ENCODE data around the gene GPR101.
"Not testable (repeated sequence)": the region's sequence is repeated elsewhere in the genome, so short reads cannot be mapped to it uniquely, and the experiment has no call there.

The GPR101 gene

GRCh38 chrX:137040113-137040794 lies 6.5 kb upstream of the GPR101 start:
- Mint-ChIP-seq H3K4me3 (no peak overlapping the region), H3K9me3 (no peaks in the 10 kb centered on the region), H3K36me3 (ENCODE audit: insufficient read depth) (peaks cover 1% of the 10 kb centered on the region), H3K27ac (ENCODE audit: low read depth) (no peak overlapping the region), H3K27me3 (peaks cover 16% of the 10 kb centered on the region), H3K4me1 (no peaks in the 10 kb centered on the region)
- DNase-seq (ENCODE audit: low spot score in 2 of 2) = no peak
- ATAC-seq (replicated peaks; ENCODE audit: extremely low read depth, poor library complexity, severe bottlenecking) = no peak

- H3K4me1 Mint-ChIP-seq = peaks cover 7% of the 10 kb centered on the region
- H3K27me3 Mint-ChIP-seq = peaks cover 28% of the 10 kb centered on the region
- H3K9me3 Mint-ChIP-seq = no peaks in the 10 kb centered on the region
- H3K27ac Mint-ChIP-seq (ENCODE audit: low read depth) = no peak overlapping the region
- peak overlapping the region; percentile 51 for H3K4me3 Mint-ChIP-seq
- peaks cover 1% of the 10 kb centered on the region for H3K36me3 Mint-ChIP-seq (ENCODE audit: insufficient read depth)
- no peak for DNase-seq (ENCODE audit: low spot score in 2 of 2)
- ATAC-seq (replicated peaks; ENCODE audit: extremely low read depth, poor library complexity, severe bottlenecking) = no peak
Measured at GRCh38 chrX:137034508-137034872, 695 bp upstream of the GPR101 start.

- no peak for DNase-seq (ENCODE audit: low spot score in 2 of 2)
- no peak overlapping the region for H3K4me3 Mint-ChIP-seq
- H3K4me1 Mint-ChIP-seq = peaks cover 7% of the 10 kb centered on the region
- ATAC-seq (replicated peaks; ENCODE audit: extremely low read depth, poor library complexity, severe bottlenecking) = no peak
- H3K27me3 Mint-ChIP-seq = peaks cover 26% of the 10 kb centered on the region
- H3K36me3 Mint-ChIP-seq (ENCODE audit: insufficient read depth) = no peaks in the 10 kb centered on the region
- H3K9me3 Mint-ChIP-seq = no peaks in the 10 kb centered on the region
- no peak overlapping the region for H3K27ac Mint-ChIP-seq (ENCODE audit: low read depth)
Measured at GRCh38 chrX:137032841-137033773, 688 bp downstream of the GPR101 start.

- Mint-ChIP-seq H3K9me3 (no peaks in the 10 kb centered on the region), H3K4me1 (peaks cover 7% of the 10 kb centered on the region), H3K36me3 (ENCODE audit: insufficient read depth) (no peaks in the 10 kb centered on the region), H3K27me3 (peaks cover 19% of the 10 kb centered on the region), H3K4me3 (no peak overlapping the region), H3K27ac (ENCODE audit: low read depth) (no peak overlapping the region)
- ATAC-seq (replicated peaks; ENCODE audit: extremely low read depth, poor library complexity, severe bottlenecking) (no peak), DNase-seq (ENCODE audit: low spot score in 2 of 2) (no peak)
Measured at GRCh38 chrX:137032341-137032694, 1.5 kb downstream of the GPR101 start.

GRCh38 chrX:137031517-137032340 lies 2.1 kb downstream of the GPR101 start:
- H3K4me1 Mint-ChIP-seq = peaks cover 7% of the 10 kb centered on the region
- no peaks in the 10 kb centered on the region for H3K36me3 Mint-ChIP-seq (ENCODE audit: insufficient read depth)
- ATAC-seq (replicated peaks; ENCODE audit: extremely low read depth, poor library complexity, severe bottlenecking) = peak; percentile 56
- H3K27me3 Mint-ChIP-seq = peaks cover 19% of the 10 kb centered on the region
- H3K27ac Mint-ChIP-seq (ENCODE audit: low read depth) = no peak overlapping the region
- no peaks in the 10 kb centered on the region for H3K9me3 Mint-ChIP-seq
- DNase-seq (ENCODE audit: low spot score in 2 of 2) = peak in 1 of 2 donors; percentile 11
- no peak overlapping the region for H3K4me3 Mint-ChIP-seq

GRCh38 chrX:137031039-137031438 lies 2.8 kb downstream of the GPR101 start:
- ATAC-seq (replicated peaks; ENCODE audit: extremely low read depth, poor library complexity, severe bottlenecking) (no peak), DNase-seq (ENCODE audit: low spot score in 2 of 2) (no peak)
- peaks cover 19% of the 10 kb centered on the region for H3K27me3 Mint-ChIP-seq
- no peaks in the 10 kb centered on the region for H3K36me3 Mint-ChIP-seq (ENCODE audit: insufficient read depth)
- H3K4me1 Mint-ChIP-seq = peaks cover 7% of the 10 kb centered on the region
- no peak overlapping the region for H3K4me3 Mint-ChIP-seq
- H3K9me3 Mint-ChIP-seq = no peaks in the 10 kb centered on the region
- H3K27ac Mint-ChIP-seq (ENCODE audit: low read depth) = no peak overlapping the region

GRCh38 chrX:137028699-137029098 lies 5.1 kb downstream of the GPR101 start:
- no peak for ATAC-seq (replicated peaks; ENCODE audit: extremely low read depth, poor library complexity, severe bottlenecking)
- no peak overlapping the region for H3K4me3 Mint-ChIP-seq
- no peak overlapping the region for H3K27ac Mint-ChIP-seq (ENCODE audit: low read depth)
- no peaks in the 10 kb centered on the region for H3K9me3 Mint-ChIP-seq
- no peak for DNase-seq (ENCODE audit: low spot score in 2 of 2)
- no peaks in the 10 kb centered on the region for H3K27me3 Mint-ChIP-seq
- H3K4me1 Mint-ChIP-seq = peaks cover 7% of the 10 kb centered on the region
- no peaks in the 10 kb centered on the region for H3K36me3 Mint-ChIP-seq (ENCODE audit: insufficient read depth)

GRCh38 chrX:137025930-137026329 lies 7.9 kb downstream of the GPR101 start:
- H3K27me3 Mint-ChIP-seq = no peaks in the 10 kb centered on the region

GRCh38 chrX:137000236-137000635 lies 33.6 kb downstream of the GPR101 start:
- H3K36me3 Mint-ChIP-seq (ENCODE audit: insufficient read depth); H3K27ac Mint-ChIP-seq (ENCODE audit: low read depth); DNase-seq (ENCODE audit: low spot score in 2 of 2); H3K27me3 Mint-ChIP-seq; H3K9me3 Mint-ChIP-seq; H3K4me1 Mint-ChIP-seq; H3K4me3 Mint-ChIP-seq; ATAC-seq (replicated peaks; ENCODE audit: extremely low read depth, poor library complexity, severe bottlenecking): not testable (repeated sequence)

More at GRCh38 chrX:137025930-137026329, 7.9 kb downstream of the GPR101 start:
- DNase-seq (ENCODE audit: low spot score in 2 of 2) (no peak), ATAC-seq (replicated peaks; ENCODE audit: extremely low read depth, poor library complexity, severe bottlenecking) (no peak)
- Mint-ChIP-seq H3K4me1 (peaks cover 2% of the 10 kb centered on the region), H3K27ac (ENCODE audit: low read depth) (no peak overlapping the region), H3K4me3 (no peak overlapping the region), H3K36me3 (ENCODE audit: insufficient read depth) (no peaks in the 10 kb centered on the region), H3K9me3 (no peaks in the 10 kb centered on the region)

GRCh38 chrX:136999024-136999423 lies 34.8 kb downstream of the GPR101 start:
- Mint-ChIP-seq H3K4me1 (no peaks in the 10 kb centered on the region), H3K9me3 (no peaks in the 10 kb centered on the region), H3K4me3 (no peak overlapping the region), H3K27me3 (no peaks in the 10 kb centered on the region), H3K36me3 (ENCODE audit: insufficient read depth) (no peaks in the 10 kb centered on the region), H3K27ac (ENCODE audit: low read depth) (no peak overlapping the region)
- ATAC-seq (replicated peaks; ENCODE audit: extremely low read depth, poor library complexity, severe bottlenecking) (no peak), DNase-seq (ENCODE audit: low spot score in 2 of 2) (no peak)
